ENCODE data around the gene SH2D7.
A peak's percentile ranks its signal among the peaks of the same experiment; 100 is the strongest.

The SH2D7 gene

GRCh38 chr15:78104566-78105475 lies 12.5 kb downstream of the SH2D7 start:
- no peak for DNase-seq (ENCODE audit: low spot score)

- no peak for DNase-seq (ENCODE audit: low spot score)
These were observed 13.3 kb downstream of the SH2D7 start for GRCh38 chr15:78105476-78106241.

DNA sequence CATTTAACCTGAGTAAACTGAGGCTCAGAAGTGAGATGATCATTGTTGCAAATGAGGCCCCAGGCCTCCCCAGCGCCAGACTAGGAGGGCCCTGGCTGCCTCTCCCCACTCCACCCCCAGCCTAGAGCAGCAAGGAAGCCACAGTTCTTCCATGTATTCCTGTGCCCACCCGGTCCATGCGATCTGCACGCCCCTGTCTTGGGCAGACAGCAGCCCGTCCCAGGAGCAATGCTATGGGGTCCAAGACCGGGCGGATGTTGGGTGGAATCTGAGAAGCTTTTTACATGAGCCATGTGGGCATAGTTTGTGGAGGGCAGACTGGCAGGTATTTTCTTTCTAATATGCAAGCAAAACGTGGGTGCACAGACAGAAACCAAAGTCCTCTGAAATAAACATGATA lies 15.1 kb downstream of the SH2D7 start:
- no peak for DNase-seq (ENCODE audit: low spot score)

DNA sequence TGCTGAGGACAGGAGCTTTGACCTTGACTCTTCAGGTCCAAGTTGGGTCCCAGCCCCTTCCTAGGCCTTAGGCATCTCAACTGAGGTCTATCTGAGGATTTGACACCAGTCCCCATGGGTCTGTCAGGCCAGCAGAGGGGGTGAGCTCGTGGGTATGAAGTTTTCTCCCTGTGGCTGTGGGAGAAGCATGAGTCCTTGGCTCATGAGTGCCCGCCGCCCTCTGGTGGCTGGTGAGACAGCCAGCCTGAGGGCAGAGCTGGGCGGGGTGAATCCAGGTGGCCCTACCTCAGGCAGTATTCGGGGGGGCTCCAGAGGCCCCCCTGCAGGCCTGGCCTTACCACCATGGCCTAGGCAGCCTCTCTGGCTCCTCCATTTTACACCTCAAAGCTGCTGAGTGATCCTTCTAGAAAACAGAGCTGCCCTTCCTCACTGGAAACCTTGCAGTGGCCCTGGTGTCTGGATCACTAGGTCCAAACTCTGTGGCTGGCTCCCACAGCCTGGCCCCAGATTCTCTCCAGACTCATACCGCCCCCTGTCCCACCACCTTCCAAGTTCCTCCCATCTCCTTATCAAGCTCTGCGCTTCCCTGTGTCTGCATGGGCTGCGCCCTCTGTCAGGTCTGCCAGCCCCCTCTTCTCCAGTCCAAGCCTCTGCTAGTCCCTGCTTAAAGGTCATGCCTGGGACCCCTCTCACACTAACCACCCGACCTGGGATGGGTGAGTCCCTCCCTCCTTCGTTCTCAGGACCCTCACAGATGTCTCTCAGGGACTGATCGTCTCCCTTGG lies 16.1 kb downstream of the SH2D7 start:
- DNase-seq (ENCODE audit: low spot score), result peak; percentile 93

DNA sequence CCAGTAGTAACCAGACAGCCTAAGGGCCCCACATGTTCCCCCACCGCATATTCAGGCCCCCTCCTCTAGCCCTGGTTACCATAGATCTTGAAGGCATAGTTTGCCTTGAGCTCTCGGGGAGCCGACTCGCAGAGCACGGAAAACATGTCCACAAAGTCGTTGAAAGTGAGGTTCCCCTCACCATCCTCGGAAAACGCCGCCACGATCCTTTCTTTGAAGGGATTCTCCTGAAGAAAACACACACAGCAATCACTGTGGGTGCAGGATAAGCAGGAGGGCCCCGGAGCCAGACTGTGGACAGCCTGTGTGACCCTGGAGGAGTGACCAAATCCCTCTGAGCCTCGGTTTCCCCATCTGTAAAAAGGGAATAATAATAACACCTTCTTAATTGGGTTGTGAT lies 16.8 kb downstream of the SH2D7 start:
- no peak for DNase-seq (ENCODE audit: low spot score)

- DNase-seq (ENCODE audit: low spot score), result no peak
These were observed 17.7 kb downstream of the SH2D7 start for GRCh38 chr15:78110096-78110495.

DNA sequence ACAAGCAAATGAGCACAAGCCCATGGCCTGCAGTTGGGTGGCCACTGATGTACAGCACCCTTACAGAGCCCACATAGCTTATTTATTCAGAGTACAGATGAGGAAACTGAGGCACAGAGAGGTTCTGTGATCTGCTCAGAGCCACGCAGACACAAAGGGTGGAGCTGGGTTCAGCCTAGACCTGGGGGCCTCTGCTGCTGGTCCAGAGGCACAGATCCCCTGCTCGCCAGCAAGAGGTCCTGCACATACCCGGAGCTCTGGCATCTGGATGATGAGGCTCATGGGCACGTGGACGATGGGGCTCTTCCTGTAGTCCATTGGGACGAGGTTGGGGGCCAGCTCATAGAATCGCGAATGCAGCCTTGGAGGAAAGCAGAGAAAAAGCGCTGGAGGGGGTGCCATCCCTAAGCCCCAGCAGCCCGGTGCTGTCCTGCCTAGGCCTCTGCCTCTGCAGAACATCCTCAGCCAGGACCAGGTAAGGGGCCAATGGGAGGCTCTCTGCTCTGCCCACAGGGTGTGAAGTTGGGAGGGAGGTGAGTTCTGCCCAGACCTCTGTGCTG lies 18.6 kb downstream of the SH2D7 start:
- no peak for DNase-seq (ENCODE audit: low spot score)

DNA sequence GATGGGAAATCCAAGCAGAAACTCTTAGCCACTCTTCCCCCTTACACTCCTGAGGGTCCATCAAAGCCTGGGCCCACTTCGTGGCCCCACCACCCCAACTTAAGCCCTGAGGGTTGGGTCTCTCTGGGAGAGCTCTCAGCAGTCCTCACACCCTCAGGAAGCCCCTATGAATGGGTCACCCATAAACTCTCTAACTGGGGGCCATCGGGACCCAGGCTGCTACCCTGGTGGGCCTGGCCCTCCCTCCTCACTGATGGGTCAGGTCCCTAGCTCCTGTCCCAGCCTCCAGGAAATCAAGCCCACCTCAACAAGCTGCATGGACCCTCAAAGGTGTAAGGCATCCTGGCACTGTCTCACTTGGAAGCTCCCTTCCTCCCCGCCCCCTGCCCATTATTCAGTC lies 19.4 kb downstream of the SH2D7 start:
- no peak for DNase-seq (ENCODE audit: low spot score)

- no peak for DNase-seq (ENCODE audit: low spot score)
These were observed 20.2 kb downstream of the SH2D7 start for GRCh38 chr15:78112551-78112950.

DNA sequence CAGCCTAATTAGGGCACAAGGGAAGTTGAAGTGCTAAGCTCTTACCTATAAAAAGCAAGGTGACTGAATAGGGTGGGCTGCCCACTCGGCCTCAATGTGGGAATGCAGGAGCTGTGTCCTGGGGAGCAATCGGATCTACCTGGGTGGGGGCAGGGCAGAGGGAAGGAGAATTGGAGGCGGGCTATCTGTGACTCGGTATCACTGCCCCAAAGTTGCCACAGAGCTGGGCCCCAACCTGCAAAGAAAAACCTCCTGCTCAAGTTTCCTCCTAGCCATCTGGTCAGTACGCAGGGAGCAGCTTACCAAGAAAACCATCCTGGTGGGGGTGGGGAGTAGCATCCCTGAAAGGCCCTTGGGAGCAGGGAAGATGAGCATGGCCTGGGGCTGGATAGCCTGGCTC lies 28.2 kb downstream of the SH2D7 start:
- no peak for DNase-seq (ENCODE audit: low spot score)

DNA sequence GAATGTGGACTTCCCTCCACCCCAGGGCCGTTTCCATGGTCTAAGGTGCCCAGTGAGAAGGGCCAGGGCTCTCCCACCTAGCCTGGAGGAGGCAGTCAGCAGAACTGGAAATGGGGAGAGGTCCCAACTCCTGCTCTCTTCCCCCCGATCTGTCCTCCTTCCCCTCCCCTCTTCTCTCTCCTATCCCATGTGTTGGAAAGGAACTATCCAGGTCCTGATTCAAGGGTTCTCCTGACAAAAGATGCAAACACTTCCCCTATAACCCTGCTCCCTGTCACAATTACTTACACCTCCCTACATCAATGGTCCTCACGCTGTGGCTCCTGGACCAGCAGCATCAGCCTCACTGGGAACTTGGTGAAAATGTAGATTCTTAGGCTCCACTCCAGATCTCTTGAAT lies 32.9 kb downstream of the SH2D7 start:
- DNase-seq (ENCODE audit: low spot score), result no peak

- peak; percentile 4 for DNase-seq (ENCODE audit: low spot score)
These were observed 35.5 kb downstream of the SH2D7 start for GRCh38 chr15:78127882-78128281.

DNA sequence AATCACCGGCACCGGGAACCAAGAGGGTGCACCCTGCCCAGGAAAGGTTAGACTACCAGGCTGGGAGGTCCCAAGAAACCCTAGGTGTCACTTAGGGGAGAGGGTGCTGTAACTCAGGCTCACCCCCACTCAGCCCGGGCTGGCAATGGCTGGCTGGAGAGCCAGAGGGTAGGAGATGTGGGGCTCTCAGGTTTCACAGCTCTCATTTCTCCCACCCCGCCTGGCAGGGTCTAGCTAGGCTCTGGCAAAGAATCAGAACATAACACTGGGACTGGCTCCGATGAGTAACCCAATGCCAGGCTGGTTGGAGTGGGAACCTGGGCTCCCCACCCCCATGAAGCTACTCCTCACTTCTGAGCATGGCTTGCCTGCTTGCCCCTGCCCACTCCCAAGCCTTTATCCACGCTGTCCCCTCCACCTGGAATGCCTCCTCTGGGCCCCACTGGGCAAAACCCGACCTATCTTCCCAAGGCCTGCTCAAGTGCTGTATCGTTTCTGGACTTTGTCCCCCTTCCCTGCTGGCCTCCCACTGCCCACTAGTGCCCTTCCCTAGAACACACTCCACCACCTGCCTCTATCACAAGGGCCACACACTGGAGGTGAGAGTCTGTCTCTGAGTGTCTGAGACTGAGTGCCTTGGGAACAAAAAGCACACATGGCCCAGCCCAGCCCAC lies 36.9 kb downstream of the SH2D7 start:
- DNase-seq (ENCODE audit: low spot score), result peak; percentile 16

DNA sequence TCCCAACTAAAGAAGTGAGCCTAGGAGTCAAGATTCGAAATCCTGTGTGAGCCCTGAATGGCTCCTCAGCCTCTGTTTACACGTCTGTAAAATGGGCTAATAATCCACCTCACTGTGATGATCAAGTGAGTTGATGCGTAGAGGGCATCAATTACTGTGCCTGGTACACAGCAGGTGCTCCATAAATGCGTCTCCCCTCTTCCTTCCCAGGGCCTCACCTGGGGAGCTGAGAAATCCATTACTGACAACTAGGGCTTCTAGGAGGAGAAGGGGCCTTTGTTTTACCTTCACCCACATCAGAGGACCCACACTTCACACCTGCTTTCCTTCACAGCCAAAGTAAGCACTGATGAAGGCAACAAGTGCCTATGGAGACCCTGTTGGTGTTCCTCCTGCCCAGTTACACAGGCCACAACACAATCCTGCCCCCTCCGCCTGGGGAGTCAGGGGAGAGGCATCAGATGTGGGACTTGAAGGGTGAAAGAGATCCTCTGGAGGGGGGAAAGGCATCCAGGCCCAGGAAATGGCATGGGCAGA lies 37.5 kb downstream of the SH2D7 start:
- DNase-seq (ENCODE audit: low spot score), result no peak

- DNase-seq (ENCODE audit: low spot score), result no peak
These were observed 38.3 kb downstream of the SH2D7 start for GRCh38 chr15:78130466-78131294.

DNA sequence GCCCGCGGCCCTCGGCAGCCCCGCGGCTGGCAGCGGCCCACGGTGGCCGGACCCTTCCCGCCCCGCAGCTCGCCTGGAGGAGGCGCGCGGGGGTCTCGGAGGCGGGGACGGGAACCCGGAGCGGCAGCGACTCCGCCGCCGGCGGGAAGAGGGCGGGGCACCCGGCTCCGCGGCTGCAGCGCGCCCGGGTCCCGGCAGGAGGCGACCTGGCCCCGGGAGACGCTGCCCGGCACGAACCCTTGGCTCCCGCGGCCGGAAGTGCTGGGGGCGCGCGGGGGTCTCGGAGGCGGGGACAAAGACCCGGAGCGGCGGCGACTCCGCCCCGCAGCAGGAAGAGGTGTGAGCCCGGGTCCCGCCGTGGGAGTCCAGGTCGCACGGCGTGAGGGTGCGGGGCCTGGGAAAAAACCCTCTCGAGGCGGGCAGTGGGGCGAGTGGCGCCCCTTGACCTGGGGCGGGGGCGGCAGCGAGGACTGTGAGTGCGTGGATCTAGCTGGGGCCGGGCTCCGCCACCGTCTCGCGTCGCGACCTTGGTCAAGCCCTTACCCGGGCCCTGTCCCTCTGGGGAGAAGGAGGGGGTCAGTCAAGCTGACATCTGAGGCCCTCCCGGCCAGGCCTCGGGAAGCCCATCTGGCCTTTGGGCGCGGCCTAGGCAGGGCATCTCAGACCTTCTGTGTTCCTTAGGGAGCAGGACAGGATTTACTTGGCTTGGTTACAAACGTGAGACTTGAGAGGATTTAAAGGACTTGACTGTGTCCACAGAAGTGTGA lies 39.1 kb downstream of the SH2D7 start, which contains the start of gene CIB2:
TSS of gene CIB2 (minus strand) at position 151 of the 767 bp plus-strand sequence. CDS start 230 bp downstream, outside the sequence.
- peak; percentile 97 for DNase-seq (ENCODE audit: low spot score)

DNA sequence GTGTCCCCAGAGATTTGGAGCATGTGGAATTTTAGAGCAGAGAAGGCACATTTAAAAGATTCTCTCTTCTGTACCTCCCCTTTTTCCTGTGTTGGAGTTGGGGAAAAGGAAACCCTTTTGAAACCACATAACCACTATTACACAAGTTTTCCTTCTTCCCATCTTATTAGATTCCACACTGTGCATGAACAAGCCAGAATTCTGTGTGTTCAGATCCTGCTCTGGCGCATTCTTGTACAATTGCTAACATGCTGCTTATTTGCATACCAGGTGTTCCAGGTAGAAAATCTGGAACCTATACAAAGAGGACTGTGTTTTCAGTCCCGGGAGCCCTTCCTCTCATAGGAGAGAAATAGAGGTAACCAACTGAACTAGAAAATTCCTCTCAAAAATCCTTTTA lies 41.4 kb downstream of the SH2D7 start:
- no peak for DNase-seq (ENCODE audit: low spot score)

DNA sequence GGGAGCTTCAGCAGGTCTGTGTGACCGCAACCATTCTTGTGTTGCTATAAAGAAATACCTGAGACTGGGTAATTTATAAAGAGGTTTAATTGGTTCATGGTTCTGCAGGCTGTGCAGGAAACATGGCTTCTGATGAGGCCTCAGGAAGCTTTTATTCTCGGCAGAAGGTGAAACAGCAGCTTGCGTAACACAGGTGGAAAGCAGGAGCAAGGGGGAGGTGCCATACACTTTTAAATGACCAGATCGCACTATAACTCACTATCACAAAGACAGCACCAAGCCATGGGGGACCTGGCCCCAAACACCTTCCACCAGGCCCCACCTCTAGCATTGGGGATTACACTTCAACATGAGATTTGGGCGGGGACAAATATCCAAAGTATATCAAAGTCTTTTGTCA lies 47.2 kb downstream of the SH2D7 start:
- no peak for DNase-seq (ENCODE audit: low spot score)

- DNase-seq (ENCODE audit: low spot score), result no peak
These were observed 47.9 kb downstream of the SH2D7 start for GRCh38 chr15:78140292-78140691.
